Measurements from ENCODE around the gene MYOG. TPM values are rescaled to one million over a fixed set of nuclear protein-coding genes. Genes with fewer than 3 reads are reported as not detected.

The MYOG gene
- total and polyA plus RNA-seq, 2 experiments from 2014 or later, result not detected

- no peak for TF ChIP-seq EZH2 (IDR thresholded peaks at IDR 0.05; ENCODE audit: low read depth, unreplicated experiment)
- no peak for TF ChIP-seq STAT1 (IDR thresholded peaks at IDR 0.05; ENCODE audit: unreplicated experiment)
- no peak for TF ChIP-seq NANOG (IDR thresholded peaks at IDR 0.05; ENCODE audit: borderline replicate concordance)
- no peak for TF ChIP-seq ETS1 (IDR thresholded peaks at IDR 0.05)
These were observed 4.2 kb downstream of the MYOG start (continued) for GRCh38 chr1:203081465-203082230.

DNA sequence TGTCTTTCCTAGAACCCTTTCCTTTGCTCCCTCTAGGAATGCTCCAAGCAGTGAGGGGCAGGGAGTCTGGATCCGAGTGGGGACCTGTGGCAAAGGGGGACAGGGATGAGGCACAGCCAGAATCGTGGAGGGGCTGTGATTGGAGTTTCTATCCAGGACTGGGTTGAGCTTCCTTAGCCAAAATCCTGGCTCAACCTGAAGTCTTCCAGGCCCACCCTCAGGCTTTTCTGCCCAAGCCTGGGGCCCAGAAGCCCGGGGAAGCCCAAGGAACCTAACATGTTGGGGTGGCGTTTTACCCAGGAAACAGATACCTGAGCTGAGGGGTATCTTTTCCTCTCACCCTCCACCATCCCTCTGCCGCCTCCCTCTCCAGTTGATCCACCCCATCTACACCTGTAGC, 5.4 kb downstream of the MYOG start:
- no peaks in the 10 kb centered on the region for H4K20me1 ChIP-seq (replicated peaks; ENCODE audit: insufficient read depth)
- no peak overlapping the region for H3K4me2 ChIP-seq
- H3K79me2 ChIP-seq (replicated peaks; ENCODE audit: insufficient read depth), result no peaks in the 10 kb centered on the region
- Mint-ChIP-seq H3K4me3 (no peak overlapping the region), H3K27me3 (ENCODE audit: insufficient read depth, low read depth, poor library complexity) (peaks cover 21% of the 10 kb centered on the region), H3K9me3 (no peaks in the 10 kb centered on the region), H3K4me1 (peaks cover 28% of the 10 kb centered on the region), H3K27ac (no peak overlapping the region), H3K36me3 (ENCODE audit: low read depth) (no peaks in the 10 kb centered on the region; the same call in 2 of the 3 replicates)
- no peak overlapping the region for H3K4me3 ChIP-seq
- ATAC-seq (no peak), DNase-seq (ENCODE audit: low spot score) (no peak)
- H3K27me3 ChIP-seq (ENCODE audit: insufficient read depth), result peaks cover 23% of the 10 kb centered on the region
- H3F3A ChIP-seq (replicated peaks; ENCODE audit: low read depth), result no peaks in the 10 kb centered on the region
- no peaks in the 10 kb centered on the region for H3K9me2 ChIP-seq (ENCODE audit: insufficient read depth)
- peaks cover 17% of the 10 kb centered on the region for H3K4me1 ChIP-seq (ENCODE audit: insufficient read depth)
- H3K36me3 ChIP-seq (ENCODE audit: insufficient read depth), result no peaks in the 10 kb centered on the region
- no peak overlapping the region for H2AFZ ChIP-seq
- no peak overlapping the region for H3K27ac ChIP-seq (ENCODE audit: low read depth)
- TF ChIP-seq POLR2AphosphoS5 (IDR thresholded peaks at IDR 0.05; ENCODE audit: low read depth) (no peak), ETS1 (IDR thresholded peaks at IDR 0.05) (no peak), ZNF331 (CRISPR knock-in tag; IDR thresholded peaks at IDR 0.05; ENCODE audit: low read depth) (no peak), ZNF462 (CRISPR knock-in tag; IDR thresholded peaks at IDR 0.05) (no peak), EZH2 (IDR thresholded peaks at IDR 0.05; ENCODE audit: low read depth, unreplicated experiment) (no peak), CREB1 (CRISPR knock-in tag; IDR thresholded peaks at IDR 0.05; ENCODE audit: low read depth) (no peak), ZNF114 (CRISPR knock-in tag; IDR thresholded peaks at IDR 0.05) (no peak)
